GM10266 (cell line): Measurements from ENCODE around the gene CASKIN1.

Experiments used
- DNase-seq: peaks from one replicate; pipeline ENCODE4 v3.0.0; 2012; ENCODE audit errors: extremely low spot score
- TF ChIP-seq, protein P1 (sequence below): IDR thresholded peaks from 2 replicates; pipeline ENCODE4 v1.5.1; 2012; ENCODE audit warnings: mild to moderate bottlenecking, low read depth; ENCODE audit not compliant: control insufficient read depth, insufficient read depth; ENCODE audit errors: missing control alignments

The CASKIN1 gene

DNA sequence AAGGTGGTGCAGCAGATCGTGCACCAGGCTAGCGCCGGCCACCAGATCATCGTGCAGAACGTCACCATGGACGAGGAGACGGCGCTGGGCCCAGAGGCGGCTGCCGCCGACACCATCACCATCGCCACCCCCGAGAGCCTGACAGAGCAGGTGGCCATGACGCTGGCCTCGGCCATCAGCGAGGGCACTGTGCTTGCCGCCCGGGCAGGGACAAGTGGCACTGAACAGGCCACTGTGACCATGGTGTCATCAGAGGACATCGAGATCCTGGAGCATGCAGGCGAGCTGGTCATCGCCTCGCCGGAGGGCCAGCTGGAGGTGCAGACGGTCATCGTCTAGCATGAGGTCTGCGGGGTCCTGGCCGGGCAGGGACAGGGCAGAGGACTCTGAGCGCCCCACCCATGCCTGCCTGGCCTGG is 38.8 kb upstream of the CASKIN1 start:
- TF ChIP-seq, protein P1, sequence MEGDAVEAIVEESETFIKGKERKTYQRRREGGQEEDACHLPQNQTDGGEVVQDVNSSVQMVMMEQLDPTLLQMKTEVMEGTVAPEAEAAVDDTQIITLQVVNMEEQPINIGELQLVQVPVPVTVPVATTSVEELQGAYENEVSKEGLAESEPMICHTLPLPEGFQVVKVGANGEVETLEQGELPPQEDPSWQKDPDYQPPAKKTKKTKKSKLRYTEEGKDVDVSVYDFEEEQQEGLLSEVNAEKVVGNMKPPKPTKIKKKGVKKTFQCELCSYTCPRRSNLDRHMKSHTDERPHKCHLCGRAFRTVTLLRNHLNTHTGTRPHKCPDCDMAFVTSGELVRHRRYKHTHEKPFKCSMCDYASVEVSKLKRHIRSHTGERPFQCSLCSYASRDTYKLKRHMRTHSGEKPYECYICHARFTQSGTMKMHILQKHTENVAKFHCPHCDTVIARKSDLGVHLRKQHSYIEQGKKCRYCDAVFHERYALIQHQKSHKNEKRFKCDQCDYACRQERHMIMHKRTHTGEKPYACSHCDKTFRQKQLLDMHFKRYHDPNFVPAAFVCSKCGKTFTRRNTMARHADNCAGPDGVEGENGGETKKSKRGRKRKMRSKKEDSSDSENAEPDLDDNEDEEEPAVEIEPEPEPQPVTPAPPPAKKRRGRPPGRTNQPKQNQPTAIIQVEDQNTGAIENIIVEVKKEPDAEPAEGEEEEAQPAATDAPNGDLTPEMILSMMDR = no peak
- no peak for DNase-seq

DNA sequence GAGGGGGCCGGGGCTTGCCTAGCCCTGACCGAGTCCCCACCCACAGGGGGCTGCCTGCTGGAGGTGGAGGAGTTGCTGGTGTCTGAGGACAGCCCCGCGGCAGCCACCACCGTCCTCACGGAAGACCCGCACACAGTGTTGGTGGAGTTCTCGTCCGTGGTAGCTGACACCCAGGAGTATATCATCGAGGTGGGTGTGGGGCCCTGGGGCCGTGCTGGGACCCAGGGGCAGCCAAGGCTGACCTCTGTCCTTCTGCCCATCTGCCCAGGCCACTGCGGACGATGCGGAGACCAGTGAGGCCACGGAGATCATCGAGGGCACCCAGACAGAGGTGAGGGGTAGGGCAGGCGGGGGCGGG is 38.4 kb upstream of the CASKIN1 start:
- TF ChIP-seq, protein P1 = no peak
- DNase-seq = no peak

DNA sequence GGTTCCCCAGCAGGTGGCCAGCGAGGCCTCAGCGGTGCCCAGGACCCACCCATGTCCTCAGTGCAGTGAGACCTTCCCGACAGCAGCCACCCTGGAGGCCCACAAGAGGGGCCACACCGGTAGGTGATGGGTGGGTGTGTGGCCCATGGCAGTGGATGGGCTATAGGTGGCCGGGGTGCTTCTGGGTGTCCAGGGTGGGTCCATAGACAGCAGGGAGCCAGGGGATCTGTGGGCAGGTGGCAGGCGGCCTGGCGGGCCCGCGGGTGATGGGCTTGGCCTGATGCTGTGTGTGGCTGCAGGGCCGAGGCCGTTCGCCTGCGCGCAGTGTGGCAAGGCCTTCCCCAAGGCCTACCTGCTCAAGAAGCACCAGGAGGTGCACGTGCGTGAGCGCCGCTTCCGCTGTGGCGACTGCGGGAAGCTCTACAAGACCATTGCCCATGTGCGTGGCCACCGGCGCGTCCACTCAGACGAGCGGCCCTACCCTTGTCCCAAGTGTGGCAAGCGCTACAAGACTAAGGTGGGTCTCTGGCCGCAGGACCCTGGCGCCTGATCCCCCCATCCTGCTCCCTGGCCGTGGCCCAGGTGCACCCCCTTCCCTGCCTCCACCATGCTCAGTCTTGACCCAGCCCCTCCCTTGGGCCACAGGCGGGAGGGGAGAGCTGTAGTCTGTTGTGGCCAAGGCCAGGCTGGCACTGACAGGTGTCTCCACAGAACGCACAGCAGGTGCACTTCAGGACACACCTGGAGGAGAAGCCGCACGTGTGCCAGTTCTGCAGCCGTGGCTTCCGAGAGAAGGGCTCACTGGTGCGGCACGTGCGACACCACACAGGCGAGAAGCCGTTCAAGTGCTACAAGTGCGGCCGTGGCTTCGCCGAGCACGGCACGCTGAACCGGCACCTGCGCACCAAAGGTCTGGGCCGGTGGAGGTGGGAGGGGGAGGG is 37.7 kb upstream of the CASKIN1 start:
- TF ChIP-seq, protein P1 = no peak
- no peak for DNase-seq

DNA sequence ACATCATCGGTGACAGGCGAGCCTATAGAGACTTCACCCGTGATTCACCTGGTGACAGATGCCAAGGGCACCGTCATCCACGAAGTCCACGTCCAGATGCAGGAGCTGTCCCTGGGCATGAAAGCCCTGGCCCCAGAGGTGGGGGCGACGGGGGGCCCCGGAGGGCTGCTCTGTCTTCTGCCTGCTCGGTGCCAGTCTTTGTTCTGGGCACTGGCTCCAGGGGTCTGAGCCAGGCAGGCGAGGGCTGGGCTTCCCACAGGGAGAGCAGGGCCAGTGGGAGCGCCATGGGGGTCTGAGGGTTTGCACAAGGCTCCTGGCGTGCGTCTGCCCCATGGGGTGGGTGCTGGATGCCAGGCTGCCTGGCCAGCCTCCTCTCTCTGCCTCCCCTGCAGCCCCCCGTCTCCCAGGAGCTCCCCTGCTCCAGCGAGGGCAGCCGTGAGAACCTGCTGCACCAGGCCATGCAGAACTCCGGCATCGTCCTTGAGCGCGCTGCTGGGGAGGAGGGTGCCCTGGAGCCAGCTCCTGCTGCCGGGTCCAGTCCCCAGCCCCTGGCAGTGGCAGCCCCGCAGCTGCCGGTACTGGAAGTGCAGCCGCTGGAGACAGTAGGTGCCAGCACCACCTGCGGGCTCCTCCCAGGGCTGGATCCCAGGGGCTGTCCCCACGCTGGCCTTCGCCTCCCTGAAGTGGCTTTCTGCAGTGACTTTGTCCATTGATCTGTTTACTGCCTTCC is 36.8 kb upstream of the CASKIN1 start:
- TF ChIP-seq, protein P1 = no peak
- DNase-seq = no peak

DNA sequence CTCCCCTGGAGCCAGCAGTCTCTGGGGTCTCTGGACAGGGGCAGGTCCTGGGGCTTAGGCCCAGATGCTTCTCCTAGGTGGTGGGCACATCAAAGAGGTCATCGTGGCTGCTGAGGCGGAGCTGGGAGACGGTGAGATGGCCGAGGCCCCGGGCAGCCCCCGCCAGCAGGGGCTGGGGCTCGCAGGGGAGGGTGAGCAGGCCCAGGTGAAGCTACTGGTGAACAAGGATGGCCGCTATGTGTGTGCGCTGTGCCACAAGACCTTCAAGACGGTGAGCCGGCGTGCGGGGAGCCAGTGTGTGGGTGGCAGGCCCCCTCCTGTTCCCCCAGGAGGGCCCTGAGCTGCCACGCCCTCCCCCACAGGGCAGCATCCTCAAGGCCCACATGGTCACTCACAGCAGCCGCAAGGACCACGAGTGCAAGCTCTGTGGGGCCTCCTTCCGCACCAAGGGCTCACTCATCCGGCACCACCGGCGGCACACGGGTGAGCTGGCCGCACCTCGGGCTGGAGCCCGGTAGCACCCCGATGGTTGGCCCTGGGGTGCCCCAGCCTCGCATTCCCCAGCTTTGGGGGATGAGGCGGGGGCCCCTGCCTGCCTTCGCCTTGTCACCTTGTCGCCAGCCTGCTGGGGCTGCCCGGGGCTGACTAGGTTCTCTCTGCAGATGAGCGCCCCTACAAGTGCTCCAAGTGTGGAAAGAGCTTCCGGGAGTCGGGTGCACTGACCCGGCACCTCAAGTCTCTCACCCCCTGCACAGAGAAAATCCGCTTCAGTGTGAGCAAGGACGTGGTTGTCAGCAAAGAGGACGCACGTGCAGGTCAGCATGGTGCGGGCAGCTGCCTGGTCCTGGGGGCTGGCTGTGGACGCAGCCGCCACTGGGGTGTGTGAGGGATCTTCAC is 35.9 kb upstream of the CASKIN1 start:
- DNase-seq = no peak
- TF ChIP-seq, protein P1 = no peak

DNA sequence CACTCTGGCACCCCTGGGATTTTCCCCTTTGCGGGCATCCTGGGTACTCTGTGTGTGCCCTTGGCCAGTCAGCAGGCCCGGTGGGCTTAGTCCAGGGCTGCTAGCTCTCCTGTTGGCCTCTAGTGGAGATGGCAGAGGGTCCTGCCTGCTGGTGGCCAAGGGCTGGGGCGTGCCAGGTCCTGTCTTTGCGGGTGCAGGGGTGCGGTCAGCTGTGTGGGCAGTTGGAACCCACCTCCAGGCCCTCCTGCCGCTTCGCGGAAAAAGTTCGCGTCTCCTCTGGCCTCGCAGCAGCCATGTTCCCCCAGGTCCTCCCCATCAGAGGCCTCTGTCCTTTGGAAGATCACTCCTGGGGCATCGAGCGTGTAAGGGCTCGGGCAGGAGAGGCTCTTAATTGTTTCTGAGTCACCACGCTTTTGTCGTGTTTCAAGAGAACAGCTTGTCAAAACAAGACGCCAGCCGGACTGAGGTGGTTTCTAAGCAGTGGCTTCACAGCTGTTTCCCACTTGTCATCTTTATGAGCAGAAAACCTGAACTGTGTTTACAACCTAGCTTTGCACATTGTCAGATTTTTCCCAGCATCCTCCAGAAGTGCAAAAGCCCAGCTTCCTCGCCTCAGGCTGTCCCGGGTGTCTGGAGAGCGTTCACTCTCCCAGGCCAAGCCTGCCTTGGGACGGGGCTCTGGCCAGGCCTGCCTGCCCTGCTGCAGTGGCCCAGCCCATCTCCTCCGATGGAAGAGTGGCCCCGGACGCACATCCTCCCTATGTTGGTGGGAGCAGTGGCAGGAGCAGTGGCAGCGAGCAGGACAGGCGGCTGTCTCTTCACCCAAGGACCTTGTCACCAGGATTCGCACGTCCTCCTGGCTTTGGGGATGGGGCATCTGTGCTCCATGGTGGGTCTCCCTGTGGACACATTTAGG is 34.9 kb upstream of the CASKIN1 start:
- TF ChIP-seq, protein P1 = no peak
- DNase-seq = no peak
